ENCODE measurements around the gene HDAC4. TPM values are rescaled to one million over a fixed set of nuclear protein-coding genes. Genes with fewer than 3 reads are reported as not detected.

Gene HDAC4
- total RNA-seq, 1 donor from 2014 or later, result 46.2 TPM

- no peaks in the 10 kb centered on the region for H3K4me1 Mint-ChIP-seq (ENCODE audit: low read depth)
- DNase-seq (ENCODE audit: low spot score, unreplicated experiment), result no peak
- H3K36me3 Mint-ChIP-seq (ENCODE audit: insufficient read depth), result peaks cover 17% of the 10 kb centered on the region
- TF ChIP-seq CTCF (IDR thresholded peaks at IDR 0.05; ENCODE audit: unreplicated experiment), result no peak
- peak overlapping the region; percentile 24 for H3K27ac Mint-ChIP-seq
- no peaks in the 10 kb centered on the region for H3K27me3 Mint-ChIP-seq
- H3K4me3 Mint-ChIP-seq (ENCODE audit: low read depth), result no peak overlapping the region
- no peaks in the 10 kb centered on the region for H3K9me3 Mint-ChIP-seq (ENCODE audit: low read depth)
Observed at GRCh38 chr2:239156516-239157265, 244.1 kb downstream of the HDAC4 start.

GRCh38 chr2:239155806-239156480 lies 244.9 kb downstream of the HDAC4 start:
- no peak for DNase-seq (ENCODE audit: low spot score, unreplicated experiment)
- H3K4me1 Mint-ChIP-seq (ENCODE audit: low read depth), result no peaks in the 10 kb centered on the region
- H3K36me3 Mint-ChIP-seq (ENCODE audit: insufficient read depth), result peaks cover 12% of the 10 kb centered on the region
- no peak for TF ChIP-seq CTCF (IDR thresholded peaks at IDR 0.05; ENCODE audit: unreplicated experiment)
- H3K9me3 Mint-ChIP-seq (ENCODE audit: low read depth), result no peaks in the 10 kb centered on the region
- no peaks in the 10 kb centered on the region for H3K27me3 Mint-ChIP-seq
- H3K27ac Mint-ChIP-seq, result no peak overlapping the region
- no peak overlapping the region for H3K4me3 Mint-ChIP-seq (ENCODE audit: low read depth)

GRCh38 chr2:239154971-239155805 lies 245.6 kb downstream of the HDAC4 start:
- Mint-ChIP-seq H3K4me1 (ENCODE audit: low read depth) (no peaks in the 10 kb centered on the region), H3K4me3 (ENCODE audit: low read depth) (no peak overlapping the region)
- DNase-seq (ENCODE audit: low spot score, unreplicated experiment), result no peak

GRCh38 chr2:239153806-239154591 lies 246.8 kb downstream of the HDAC4 start:
- no peak for TF ChIP-seq CTCF (IDR thresholded peaks at IDR 0.05; ENCODE audit: unreplicated experiment)
- Mint-ChIP-seq H3K4me3 (ENCODE audit: low read depth) (no peak overlapping the region), H3K9me3 (ENCODE audit: low read depth) (no peaks in the 10 kb centered on the region), H3K27ac (no peak overlapping the region), H3K4me1 (ENCODE audit: low read depth) (no peaks in the 10 kb centered on the region), H3K36me3 (ENCODE audit: insufficient read depth) (peaks cover 7% of the 10 kb centered on the region), H3K27me3 (no peaks in the 10 kb centered on the region)
- no peak for DNase-seq (ENCODE audit: low spot score, unreplicated experiment)

More at GRCh38 chr2:239154971-239155805, 245.6 kb downstream of the HDAC4 start:
- Mint-ChIP-seq H3K9me3 (ENCODE audit: low read depth) (no peaks in the 10 kb centered on the region), H3K36me3 (ENCODE audit: insufficient read depth) (peaks cover 8% of the 10 kb centered on the region), H3K27ac (no peak overlapping the region), H3K27me3 (no peaks in the 10 kb centered on the region)
- TF ChIP-seq CTCF (IDR thresholded peaks at IDR 0.05; ENCODE audit: unreplicated experiment), result no peak
